Left kidney (tissue), 8 donors: ENCODE measurements around the gene ERMAP. TPM values are rescaled to one million over a fixed set of nuclear protein-coding genes. Genes with fewer than 3 reads are reported as not detected.

ENCODE experiments used
- DNase-seq: peaks from one replicate; pipeline ENCODE4 v3.0.0-alpha.2; 2013
- long read RNA-seq, 8 donors: transcript quantifications; one replicate each; lab custom pipeline, GENCODE V29; 2026
- polyA plus RNA-seq: library from polyadenylated mRNA; unstranded; fragments of 120-200 nt; gene quantifications from one replicate; pipeline ENCODE4 v1.2.1, GENCODE V29; 2013; ENCODE audit not compliant: insufficient read length

ERMAP gene, protein sequence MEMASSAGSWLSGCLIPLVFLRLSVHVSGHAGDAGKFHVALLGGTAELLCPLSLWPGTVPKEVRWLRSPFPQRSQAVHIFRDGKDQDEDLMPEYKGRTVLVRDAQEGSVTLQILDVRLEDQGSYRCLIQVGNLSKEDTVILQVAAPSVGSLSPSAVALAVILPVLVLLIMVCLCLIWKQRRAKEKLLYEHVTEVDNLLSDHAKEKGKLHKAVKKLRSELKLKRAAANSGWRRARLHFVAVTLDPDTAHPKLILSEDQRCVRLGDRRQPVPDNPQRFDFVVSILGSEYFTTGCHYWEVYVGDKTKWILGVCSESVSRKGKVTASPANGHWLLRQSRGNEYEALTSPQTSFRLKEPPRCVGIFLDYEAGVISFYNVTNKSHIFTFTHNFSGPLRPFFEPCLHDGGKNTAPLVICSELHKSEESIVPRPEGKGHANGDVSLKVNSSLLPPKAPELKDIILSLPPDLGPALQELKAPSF
- 26.7 TPM for polyA plus RNA-seq
- long read RNA-seq, donor 1, partial matches to known transcripts: 0 of 2 reads
- long read RNA-seq, donor 1, other reads (novel, unspliced or antisense): 0 of 2 reads
- long read RNA-seq, donor 2: 0 reads
- long read RNA-seq, donor 3, partial matches to known transcripts: 0 of 1 reads
- long read RNA-seq, donor 3, other reads (novel, unspliced or antisense): 0 of 1 reads
- long read RNA-seq, donor 4: 0 reads
- long read RNA-seq, donor 5, partial matches to known transcripts: 0 of 1 reads
- long read RNA-seq, donor 5, other reads (novel, unspliced or antisense): 0 of 1 reads
- long read RNA-seq, donor 6, partial matches to known transcripts: 0 of 1 reads
- long read RNA-seq, donor 6, other reads (novel, unspliced or antisense): 0 of 1 reads
- long read RNA-seq, donor 7, partial matches to known transcripts: 5 of 5 reads
- long read RNA-seq, donor 7, other reads (novel, unspliced or antisense): 0 of 5 reads
- long read RNA-seq, donor 8: 0 reads

DNA sequence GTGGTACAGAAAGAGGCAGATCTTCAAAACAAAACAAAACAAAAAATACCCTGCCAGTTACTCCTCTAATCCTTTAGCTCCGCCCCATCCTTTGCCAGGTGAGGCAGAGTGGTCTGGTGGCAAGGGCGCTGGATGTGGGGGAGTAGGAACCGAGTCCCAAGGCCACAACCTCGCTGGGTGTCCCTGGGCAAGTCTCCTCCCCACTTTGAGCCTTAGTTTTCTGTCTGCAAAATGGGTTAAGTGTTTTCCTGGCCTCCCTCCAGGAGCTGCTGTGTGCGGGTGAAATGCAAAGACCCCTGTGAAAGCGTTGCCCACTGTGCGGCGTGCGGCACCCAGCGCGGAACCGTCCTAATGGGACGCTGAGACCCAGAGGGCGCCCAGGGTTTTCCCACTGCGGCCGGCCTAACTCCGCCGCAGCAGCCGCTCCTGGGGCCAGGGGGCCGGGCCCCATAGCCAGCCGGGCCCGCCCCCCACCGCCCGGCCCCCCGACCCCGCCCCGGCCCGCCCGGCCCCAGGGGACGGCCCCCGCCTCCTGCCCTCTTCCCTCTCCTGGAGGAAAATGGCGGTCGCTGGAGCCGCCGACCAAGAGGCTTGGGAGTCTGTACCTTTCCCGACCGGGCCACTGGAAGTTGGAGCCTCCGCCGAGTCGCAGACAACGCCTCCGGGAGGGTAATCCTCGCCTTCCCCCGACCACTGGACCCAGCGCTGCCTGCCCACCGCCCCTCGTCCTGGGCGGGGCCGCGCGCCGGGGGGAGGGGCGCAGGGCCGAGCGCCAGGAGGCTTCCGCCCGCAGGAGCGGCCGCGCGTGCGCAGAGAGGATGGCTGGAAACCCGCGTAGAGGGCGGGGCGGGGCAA is at the start of gene ERMAP, which contains the start of gene SVBP:
TSS of gene ERMAP (plus strand) at position 538 of the 855 bp plus-strand sequence. CDS start 13,327 bp downstream, outside the sequence.
TSS of gene SVBP (minus strand) at position 813 of the 855 bp plus-strand sequence. CDS start 853 bp downstream, outside the sequence.
- peak; percentile 89 for DNase-seq

DNA sequence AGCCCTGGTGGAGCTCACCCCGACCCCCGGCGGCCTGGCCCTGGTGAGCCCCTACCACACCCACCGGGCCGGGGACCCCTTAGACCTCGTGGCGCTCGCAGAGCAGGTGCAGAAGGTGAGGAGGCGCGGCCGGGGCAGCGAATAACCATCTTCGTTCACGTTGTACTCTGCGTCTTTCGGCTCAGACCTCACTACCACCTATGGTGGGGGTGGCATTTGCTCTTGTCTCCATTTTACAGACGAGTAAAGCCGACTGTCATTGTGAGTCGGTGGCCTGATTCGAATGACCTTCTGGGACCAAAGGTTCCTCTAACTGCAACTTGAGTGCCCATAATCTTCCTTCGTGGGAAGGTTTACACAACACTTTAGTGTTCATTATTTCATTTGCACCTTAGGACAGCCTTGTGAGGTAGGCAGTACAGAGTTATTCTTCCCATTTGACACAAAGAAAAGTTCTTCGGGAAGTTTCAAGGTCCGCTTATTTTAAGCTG is 49.4 kb upstream of the ERMAP start:
- DNase-seq: no peak

DNA sequence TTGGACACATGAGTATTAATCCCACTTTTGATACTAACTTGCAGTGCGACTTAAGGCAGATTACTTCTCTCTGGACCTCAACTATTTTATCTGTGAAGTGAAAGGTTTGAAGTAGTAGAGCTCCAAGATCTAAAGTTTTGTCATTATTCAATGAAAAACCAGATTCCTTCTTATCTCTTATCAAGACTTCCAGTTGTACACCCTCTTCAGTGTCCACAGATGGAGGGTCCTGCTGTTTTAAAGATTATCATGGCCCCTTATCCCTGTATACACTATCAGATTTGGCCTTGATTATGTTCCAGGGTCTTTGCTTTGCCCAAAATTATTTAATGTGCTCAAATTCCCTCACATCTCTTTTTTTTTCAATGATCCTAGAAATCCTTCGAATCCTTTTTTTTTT is 48.8 kb upstream of the ERMAP start:
- DNase-seq: no peak

DNA sequence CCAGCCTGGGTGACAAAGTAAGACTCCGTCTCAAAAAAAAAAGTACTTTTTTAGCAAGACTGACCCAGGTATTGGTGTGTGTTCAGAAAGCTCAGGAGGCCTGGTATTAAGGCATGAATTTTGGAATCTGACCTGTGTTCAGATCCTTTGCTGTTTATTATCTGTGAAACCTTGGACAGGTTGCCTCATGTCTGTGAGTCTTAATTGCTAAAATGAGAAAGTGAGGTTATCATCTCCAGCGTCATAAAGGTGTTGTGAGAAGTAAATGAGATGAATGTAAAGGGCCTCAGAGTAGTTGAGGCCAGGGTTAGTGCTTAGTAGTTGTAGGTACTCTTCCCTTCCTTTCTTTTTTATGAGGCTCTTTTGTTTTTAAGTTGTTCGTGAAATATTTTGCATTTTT is 47.1 kb upstream of the ERMAP start:
- DNase-seq: no peak

DNA sequence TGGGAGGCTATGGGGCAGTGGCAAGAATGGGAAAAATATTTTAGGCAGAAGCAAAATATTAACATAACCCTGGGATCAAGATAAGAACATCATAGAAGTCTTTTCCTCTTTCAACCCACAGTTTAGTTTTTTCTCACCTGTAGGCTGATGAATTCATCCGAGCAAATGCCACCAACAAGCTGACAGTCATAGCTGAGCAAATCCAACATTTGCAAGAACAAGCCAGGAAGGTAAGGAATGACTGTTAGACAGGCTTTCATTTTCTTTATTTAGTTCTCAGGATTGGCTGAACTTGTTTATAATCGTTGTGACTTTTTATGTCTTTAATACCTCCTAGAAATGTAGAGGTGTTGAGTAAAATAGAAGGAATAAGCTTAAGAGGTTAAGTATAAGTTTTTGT is 43.5 kb upstream of the ERMAP start:
- DNase-seq: no peak

DNA sequence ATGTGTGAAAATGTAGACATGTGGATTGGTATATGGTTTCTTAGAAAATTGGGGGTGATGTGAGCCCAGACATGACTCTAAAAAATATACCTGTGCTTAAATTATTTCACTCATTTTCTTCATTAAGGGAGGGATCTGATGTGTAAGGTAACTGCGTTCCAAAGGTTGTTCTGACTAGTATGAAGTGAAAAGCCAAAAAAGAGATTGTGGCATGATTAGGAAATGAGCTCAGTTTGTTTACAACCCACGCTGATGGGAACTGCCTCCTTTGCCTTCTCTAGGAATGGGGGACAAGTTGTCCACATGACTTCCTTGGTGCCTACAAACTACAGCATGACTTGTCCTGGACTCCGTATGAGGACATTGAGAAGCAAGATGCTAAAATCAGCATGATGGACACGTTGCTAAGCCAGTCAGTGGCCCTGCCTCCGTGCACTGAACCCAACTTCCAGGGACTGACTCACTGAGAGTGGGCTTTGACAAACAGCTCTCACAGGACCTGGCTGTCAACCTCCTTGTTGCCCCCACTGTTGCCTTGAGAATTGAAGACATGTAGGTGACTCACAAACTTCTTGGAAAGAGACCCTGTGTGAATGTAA is 41.9 kb upstream of the ERMAP start:
- no peak for DNase-seq

DNA sequence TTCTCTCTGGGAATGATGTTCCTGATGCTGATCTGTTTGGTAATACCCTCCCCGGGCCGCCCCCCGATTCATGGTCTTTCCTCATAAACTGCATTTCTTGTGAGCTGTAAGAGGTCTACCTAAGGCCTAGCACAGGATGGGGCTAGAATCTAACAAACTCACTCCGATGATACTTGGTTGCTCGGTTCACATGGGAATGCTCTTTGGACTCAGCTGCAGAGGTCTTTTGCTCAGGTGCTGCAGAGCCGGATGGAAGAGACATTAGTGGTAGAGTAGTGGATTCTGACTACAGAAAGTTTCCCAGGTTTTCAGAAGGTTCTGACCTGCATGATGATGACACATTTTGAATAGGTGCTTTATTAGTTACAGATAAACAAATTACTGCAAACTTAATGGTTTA is 40.4 kb upstream of the ERMAP start:
- no peak for DNase-seq

DNA sequence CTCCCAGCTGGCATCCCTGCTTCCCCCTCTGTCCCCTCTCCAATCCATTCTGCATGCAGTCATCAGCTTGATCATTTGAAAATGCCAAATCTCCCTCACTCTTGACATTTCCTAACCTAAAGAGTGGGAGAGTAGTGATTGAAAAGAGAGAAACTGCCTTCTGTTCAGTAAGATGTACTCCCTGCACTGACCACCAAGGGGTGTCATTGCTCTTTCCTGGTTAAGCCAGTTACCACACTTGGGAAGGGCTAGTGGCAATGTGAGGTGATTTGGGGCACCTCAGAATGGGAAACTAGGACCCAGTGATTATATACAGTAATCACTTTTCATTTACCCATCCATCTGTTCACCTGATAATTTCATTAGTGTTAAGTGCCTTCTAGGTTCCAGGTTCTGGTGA is 39.1 kb upstream of the ERMAP start:
- DNase-seq: peak; percentile 14

DNA sequence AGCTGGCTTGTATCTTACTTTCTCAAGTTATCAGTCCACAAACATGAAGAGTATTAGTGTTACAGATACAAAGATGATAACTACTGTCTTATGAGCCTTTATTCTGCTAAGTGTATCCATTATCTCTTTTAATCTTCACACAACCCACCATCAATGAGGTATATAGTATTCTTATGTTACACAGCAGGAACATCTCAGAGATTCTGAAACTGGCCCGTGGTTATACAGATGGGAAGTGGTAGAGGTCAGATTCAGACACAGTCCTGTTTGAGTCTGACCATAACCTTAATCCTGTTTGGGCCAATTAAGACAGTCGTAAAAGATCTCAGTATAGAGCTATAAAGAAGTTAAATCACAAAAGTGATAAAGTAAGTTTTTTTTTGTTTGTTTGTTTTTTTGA is 37.2 kb upstream of the ERMAP start:
- DNase-seq: no peak

DNA sequence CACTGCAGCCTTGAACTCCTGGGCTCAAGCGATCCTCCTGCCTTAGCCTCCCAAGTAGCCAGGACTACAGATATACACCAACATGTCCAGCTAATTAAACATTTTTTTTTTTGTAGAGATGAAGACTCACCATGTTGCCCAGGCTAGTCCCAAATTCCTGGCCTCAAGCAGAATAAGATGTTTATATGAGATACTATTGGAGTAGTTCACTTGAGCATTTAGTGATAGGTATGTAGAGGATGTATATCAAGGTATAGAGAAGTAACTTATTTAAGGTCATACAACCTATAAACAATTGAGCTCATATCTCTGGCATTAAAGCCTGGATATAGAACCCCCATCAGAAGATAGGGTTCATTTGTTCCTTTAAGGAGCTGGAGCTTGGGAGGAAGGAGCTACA is 36.7 kb upstream of the ERMAP start:
- no peak for DNase-seq

DNA sequence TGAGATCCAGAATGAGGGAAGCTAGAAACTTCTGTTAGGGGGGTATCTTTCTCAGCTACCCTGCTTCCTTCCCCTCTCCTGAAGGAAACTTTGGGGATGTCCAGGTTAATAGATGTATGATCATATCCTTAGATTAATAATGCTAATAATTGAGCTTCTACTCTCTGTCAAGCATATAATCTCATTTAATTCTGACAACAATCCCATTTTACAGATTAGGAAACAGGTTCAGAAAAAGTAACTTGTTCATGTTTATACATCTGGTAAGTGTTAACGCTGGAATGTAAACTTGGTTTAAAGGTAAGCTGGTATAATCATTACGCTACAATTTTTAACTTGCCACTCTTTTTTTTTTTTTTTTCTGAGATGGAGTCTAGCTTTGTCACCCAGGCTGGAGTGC is 33.8 kb upstream of the ERMAP start:
- no peak for DNase-seq

DNA sequence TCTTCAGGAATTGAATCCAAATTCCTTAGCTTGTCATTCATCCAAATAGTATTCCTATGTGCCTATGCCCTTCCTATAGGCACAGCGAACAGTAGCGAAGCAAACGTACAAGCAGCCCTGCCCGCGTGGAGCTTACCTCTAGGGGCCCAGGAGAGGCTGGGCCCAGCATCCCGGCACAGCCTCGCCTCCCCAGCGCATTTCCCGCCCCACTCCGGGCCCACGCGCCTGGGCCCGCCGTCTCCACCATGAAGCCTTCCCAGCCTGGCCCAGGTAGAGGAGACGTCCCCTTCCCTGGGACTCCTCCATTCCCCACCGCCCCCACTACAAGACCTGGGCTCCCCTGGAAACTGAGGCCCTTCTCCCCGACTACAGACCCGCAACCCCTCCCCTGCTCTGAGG is 32.4 kb upstream of the ERMAP start:
- no peak for DNase-seq

DNA sequence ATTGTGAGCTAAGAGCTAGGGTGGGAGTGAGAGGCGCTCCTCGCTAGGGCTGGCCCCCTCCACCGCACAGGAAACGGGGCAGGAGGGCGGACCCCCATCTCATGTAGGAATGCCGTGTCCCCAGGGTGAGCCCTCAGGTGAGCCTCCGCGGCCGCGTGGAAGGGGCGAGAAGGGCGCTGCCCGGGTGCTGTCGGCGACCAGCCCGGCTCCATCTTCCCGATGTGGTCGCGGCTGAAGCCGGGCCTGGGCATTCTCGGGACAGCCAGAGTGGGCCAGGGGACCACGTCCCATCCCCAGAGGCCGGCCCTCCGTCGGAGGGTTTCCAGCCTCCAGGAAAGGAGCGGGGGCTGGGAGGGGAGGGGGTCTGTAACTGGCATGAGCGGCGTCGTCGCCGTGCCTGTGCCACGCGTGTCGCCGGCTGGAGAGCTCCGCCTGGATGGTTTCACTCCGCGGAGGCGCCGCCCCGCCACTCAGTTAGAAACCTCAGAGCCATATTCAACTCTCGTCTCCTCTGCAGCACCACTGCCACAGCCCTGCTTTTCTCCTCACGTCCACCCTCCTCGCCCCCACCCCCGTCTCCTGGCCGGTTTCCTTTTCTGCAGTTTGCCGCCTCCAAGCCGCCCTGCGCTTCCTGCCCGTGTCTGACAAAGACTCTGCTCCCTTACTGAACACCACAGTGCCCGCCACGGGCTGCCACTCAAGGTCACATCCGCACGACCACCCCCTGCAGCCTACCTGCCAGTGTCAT is 31.8 kb upstream of the ERMAP start, which contains the start of gene TMEM269:
TSS of gene TMEM269 (plus strand) at position 46 of the 748 bp plus-strand sequence. CDS start 4,903 bp downstream, outside the sequence.
- DNase-seq: peak; percentile 12

DNA sequence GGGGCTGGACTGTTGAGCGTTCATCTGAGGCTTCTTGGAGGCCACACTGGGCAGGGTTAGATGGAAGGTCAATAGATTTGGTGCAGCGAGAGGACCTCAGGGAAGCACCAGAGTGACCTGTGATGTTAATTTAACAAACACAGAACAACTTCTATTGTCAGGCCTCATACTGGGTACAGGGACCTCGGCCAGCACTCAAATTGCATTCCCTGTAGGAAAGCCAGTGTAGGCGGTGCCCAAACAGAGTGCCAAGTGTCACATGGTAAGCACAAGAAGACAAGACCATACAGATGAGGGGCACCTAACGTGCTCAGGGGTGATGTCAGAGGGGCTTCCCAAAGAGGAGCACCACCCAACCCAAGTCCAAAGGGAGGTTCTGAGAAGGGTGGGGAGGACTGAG is 30.8 kb upstream of the ERMAP start:
- DNase-seq: no peak

DNA sequence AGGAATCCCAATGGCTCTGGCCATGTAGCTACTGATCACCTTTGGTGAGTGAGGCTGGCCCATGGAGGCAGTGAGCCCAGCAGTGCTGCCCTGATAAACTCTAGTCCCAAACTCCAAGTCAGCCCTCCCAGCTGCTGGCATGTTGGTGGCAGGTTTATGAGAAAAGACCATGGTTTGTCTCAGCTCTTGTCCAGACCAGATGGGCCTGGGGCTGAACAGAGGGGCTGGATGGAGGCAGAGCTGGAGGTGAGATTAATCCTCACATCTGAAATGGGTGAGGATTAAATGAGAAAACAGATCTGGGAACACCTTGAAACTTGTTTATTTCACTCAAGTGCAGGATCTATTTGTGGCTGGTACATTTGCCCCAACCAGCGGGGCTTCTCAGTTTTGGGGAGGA is 28.9 kb upstream of the ERMAP start:
- no peak for DNase-seq

DNA sequence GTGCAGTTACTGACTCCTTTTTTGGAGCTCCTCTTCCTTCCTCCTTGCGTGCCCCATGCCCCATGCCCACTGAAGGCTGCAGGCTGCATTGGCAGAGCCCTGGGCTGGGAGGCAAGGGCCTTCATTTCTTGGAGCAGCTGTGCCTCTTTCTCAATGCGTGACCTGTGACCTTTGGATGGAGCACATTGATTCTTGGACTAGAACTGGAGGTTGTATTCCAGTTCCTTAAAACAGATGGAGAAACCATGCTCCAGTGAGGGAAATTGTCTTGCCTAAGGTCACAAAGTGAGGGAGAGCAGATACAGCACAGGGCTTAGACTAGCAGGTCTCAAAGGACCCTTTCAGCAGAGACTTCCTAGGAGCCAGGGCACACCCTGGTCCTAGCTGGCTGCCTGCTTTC is 23.1 kb upstream of the ERMAP start:
- no peak for DNase-seq

DNA sequence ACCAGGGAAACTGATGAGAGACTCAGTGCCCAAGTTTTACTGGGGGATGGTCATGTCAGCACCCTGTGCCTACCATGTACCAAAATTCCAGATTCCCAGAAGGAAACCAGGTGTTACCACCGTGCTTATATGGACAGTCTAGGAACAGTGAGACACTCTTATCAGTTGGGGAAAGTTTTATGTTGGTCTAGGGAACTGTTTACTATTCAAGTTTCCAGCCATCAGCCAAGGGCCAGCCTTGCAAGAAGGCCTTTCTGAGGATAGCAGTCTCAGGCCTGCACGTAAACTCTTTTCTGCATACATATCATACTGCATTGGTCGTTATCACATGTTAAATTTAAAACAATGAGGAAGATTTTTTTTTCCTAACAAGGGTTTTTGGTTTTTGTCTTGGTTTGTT is 19.5 kb upstream of the ERMAP start:
- DNase-seq: no peak

DNA sequence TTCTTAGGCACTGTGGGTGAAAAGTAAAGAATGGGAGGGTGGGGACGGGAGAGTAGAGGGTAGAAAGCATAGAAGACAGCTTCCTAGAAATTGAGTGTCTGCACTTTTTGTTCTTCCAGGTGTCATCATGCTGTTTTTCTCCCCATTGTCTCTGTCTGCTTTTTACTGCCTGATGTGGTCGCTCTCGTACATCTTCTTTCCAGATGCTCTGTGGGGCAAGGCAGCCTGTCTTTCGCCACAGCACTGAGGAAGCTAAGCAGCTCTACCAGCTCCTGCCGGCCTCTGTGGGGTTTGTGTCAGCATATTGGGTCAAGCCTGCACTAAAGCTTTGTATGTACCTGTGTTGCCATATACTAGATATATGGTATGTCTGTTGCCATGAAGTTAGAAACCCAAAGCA is 18.9 kb upstream of the ERMAP start:
- no peak for DNase-seq

DNA sequence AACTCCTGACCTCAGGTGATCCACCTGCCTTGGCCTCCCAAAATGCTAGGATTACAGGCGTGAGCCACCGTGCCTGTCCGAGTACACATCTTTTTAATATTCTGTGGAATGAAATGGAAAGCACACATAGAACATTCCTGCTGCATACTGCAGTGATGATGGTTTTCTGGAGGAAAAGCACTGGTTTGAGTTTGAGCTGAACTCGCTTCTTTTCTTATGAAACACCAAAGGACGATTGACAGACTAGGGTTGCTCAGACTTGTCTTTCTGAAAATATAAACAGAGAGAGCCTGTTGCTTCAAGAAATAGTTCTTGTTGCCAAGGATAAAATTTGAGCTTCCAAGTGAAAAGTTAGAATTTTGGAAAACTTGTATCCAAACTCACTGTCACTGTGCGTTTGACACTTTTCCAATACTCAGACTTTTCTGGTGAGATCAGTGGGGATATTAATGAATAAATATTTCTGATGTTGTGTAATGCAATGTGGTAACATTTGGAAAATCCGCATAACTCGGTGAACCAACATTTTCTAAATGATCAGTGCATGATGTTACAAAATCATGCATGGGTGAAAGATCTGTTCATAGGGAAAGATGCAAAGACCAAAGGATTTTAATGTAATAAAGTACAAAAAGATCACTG is 15.0 kb upstream of the ERMAP start:
- no peak for DNase-seq

DNA sequence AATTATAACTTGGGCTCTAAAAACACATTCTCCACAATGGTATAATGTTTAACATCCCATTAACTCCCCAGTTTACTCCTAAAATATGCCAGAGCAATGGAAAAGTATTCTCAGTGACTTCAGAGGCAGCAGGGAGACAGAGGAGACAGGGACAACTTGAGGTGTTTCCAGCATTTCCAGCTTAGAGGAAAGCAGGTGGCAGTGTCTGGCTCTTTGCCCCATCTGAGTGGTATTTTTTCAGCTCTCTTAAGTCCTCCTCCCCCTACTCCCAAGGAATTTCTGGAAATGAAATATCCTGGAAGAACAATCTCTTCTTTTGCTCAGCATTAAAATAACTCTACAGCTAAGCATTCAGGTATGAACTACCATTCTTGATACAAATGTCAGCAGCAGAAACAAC is 10.8 kb upstream of the ERMAP start:
- no peak for DNase-seq
